Keratinocyte (primary cell): Measurements from ENCODE around the gene DSCAM. TPM values are rescaled to one million over a fixed set of nuclear protein-coding genes. Genes with fewer than 3 reads are reported as not detected.

Experiments
- DNase-seq: peaks from one replicate; pipeline ENCODE4 v3.0.0-alpha.2; 2011; ENCODE audit warnings: low read depth, missing footprints, low spot score
- FAIRE-seq: peaks from 2 replicates; lab custom pipeline; 2011; peaks lifted over from hg19 to GRCh38; lab: Jason Lieb, UNC
- H2AFZ ChIP-seq: 2 replicates; pipeline ENCODE4 v1.6.0; 2012; ENCODE audit warnings: low read length, control low read depth, inconsistent platforms; ENCODE audit not compliant: control insufficient read depth
- H3K27ac ChIP-seq: 2 replicates; pipeline ENCODE4 v1.5.1; 2011; ENCODE audit warnings: low read length; ENCODE audit not compliant: control insufficient read depth, insufficient read depth
- H3K27me3 ChIP-seq: 3 replicates; pipeline ENCODE4 v1.6.0; 2011; ENCODE audit warnings: low read length; ENCODE audit not compliant: control insufficient read depth, insufficient read depth; ENCODE audit errors: extremely low read depth
- H3K36me3 ChIP-seq, 2 experiments: 2 replicates in 1 of 2; 3 replicates in 1 of 2; pipeline ENCODE4 v1.5.1; 2011; ENCODE audit warnings: low read length in 2 of 2, mild to moderate bottlenecking in 1 of 2; ENCODE audit not compliant: control insufficient read depth in 2 of 2, insufficient read depth in 2 of 2; ENCODE audit errors: extremely low read depth in 1 of 2
- H3K4me1 ChIP-seq: 3 replicates; pipeline ENCODE4 v1.5.1; 2011; ENCODE audit warnings: low read length; ENCODE audit not compliant: control insufficient read depth, insufficient read depth; ENCODE audit errors: extremely low read depth
- H3K4me2 ChIP-seq: 3 replicates; pipeline ENCODE4 v1.6.0; 2011; ENCODE audit warnings: low read depth, low read length; ENCODE audit not compliant: control insufficient read depth, insufficient read depth; ENCODE audit errors: extremely low read depth
- H3K4me3 ChIP-seq, 3 experiments: fragments of 200-600 bp in 1 of 3; sonication (generic) in 1 of 3; 2 replicates in 2 of 3; 3 replicates in 1 of 3; pipeline ENCODE4 v1.5.1; 2011 to 2016; ENCODE audit warnings: low read length in 3 of 3, mild to moderate bottlenecking in 3 of 3, control low read depth in 2 of 3, inconsistent platforms in 1 of 3, low read depth in 1 of 3, mixed read lengths in 1 of 3, mixed run types in 1 of 3, moderate library complexity in 1 of 3; ENCODE audit not compliant: control insufficient read depth in 2 of 3, insufficient read depth in 2 of 3; ENCODE audit errors: extremely low read depth in 1 of 3
- H3K79me2 ChIP-seq: 2 replicates; pipeline ENCODE4 v1.6.0; 2012; ENCODE audit warnings: low read length; ENCODE audit not compliant: control insufficient read depth, insufficient read depth
- H3K9ac ChIP-seq: 3 replicates; pipeline ENCODE4 v1.6.0; 2011; ENCODE audit warnings: low read length; ENCODE audit not compliant: control insufficient read depth, insufficient read depth; ENCODE audit errors: extremely low read depth
- H3K9me1 ChIP-seq: 3 replicates; pipeline ENCODE4 v1.6.0; 2011; ENCODE audit warnings: low read length; ENCODE audit not compliant: control insufficient read depth, insufficient read depth; ENCODE audit errors: extremely low read depth
- H3K9me3 ChIP-seq: 2 replicates; pipeline ENCODE4 v1.5.1; 2012; ENCODE audit warnings: low read depth, low read length; ENCODE audit not compliant: control insufficient read depth
- H4K20me1 ChIP-seq: 3 replicates; pipeline ENCODE4 v1.6.0; 2011; ENCODE audit warnings: low read length; ENCODE audit not compliant: control insufficient read depth, insufficient read depth; ENCODE audit errors: extremely low read depth
- EZH2 ChIP-seq: IDR thresholded peaks from one replicate; pipeline ENCODE4 v1.6.1; 2012; ENCODE audit warnings: inconsistent platforms, mild to moderate bottlenecking, low read length, moderate library complexity
- dilution Hi-C: fragments of 300-500 bp; cut with MboI; formaldehyde crosslinking; loops from one replicate; pipeline ENCODE4 v1.7.0; 2020; ENCODE audit warnings: low sequenced_read_pairs; ENCODE audit not compliant: extremely low pct_ligation_motif_present
- polyA plus RNA-seq, 5 experiments: library from polyadenylated mRNA; depleted of rRNA in 3 of 5; stranded (reverse) in 3 of 5; stranded (forward) in 1 of 5; unstranded in 1 of 5; fragments of >200 nt; gene quantifications; 1 replicate in 1 of 5; 2 replicates in 3 of 5; 3 replicates in 1 of 5; pipeline versions ENCODE4 v1.2.1 to v1.2.3, GENCODE V29; 2011 to 2012; ENCODE audit warnings: missing spikeins in 2 of 5, low read depth in 1 of 5, low replicate concordance in 1 of 5
- TF ChIP-seq, protein P1 (sequence below), 3 experiments: IDR thresholded peaks in 1 of 3; conservative IDR thresholded peaks in 1 of 3; optimal IDR thresholded peaks in 1 of 3; 2 replicates in 2 of 3; 3 replicates in 1 of 3; pipeline versions ENCODE3 to v1.5.1; 2011; ENCODE audit warnings: low read length in 3 of 3, mild to moderate bottlenecking in 3 of 3, moderate library complexity in 2 of 3, control low read depth in 1 of 3, inconsistent platforms in 1 of 3; ENCODE audit not compliant: insufficient read depth in 2 of 3; ENCODE audit errors: extremely low read depth in 1 of 3

Gene DSCAM
- polyA plus RNA-seq, 1 donor (not counting 4 experiments of a cell fraction or from before 2014, with no cell fraction given), result 2.1 TPM

DNA sequence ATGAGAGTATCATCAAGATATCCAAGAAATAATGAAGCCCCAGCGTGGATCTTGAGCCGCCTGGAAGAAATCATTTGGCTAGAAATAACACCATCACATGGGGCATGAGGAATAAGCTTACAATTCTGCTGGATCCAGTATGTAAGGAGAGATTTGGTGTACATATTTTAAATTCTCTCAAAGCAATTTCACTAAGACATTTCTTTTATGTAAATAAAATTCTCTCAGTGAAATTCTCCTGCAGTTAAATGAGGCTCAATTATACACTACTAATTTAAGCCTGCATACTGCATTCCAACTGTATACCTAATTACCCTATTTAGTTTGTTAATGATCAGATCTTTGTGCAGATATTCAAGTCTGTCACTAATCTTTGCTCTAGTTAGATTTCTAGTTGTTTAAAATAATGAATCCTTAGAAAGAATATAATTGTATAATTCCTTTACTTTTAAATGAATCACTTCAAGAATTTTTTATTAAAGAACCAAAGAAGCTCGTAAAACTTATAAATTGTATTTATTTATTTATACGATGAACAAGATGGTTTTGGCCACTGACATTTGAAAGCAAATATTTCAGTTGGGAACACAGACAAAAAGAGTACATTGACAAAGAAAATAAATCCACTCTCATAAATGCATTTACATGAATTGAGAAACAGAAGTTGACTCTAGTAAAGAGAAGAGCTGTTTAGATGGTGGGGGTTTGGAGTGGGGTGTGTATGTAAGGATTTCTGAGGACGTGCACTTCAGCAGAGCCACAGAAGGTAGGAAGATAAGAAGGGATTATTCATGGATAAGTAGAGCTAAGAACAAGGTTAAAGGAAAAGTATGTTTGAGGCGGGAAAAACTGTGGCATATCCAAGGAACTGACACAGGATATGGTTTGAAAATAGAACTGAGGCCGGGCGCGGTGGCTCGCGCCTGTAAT, 466.8 kb downstream of the DSCAM start:
- no peaks in the 10 kb centered on the region for H3K27me3 ChIP-seq
- dilution Hi-C loops, result no loop called here
- no peaks in the 10 kb centered on the region for H4K20me1 ChIP-seq
- DNase-seq (no peak), FAIRE-seq (no peak)
- H3K36me3 ChIP-seq, result no peaks in the 10 kb centered on the region
- no peaks in the 10 kb centered on the region for H3K4me1 ChIP-seq
- H3K4me2 ChIP-seq, result no peak overlapping the region
- no peaks in the 10 kb centered on the region for H3K9me1 ChIP-seq
- no peak overlapping the region for H3K9ac ChIP-seq
- H3K79me2 ChIP-seq, result no peaks in the 10 kb centered on the region
- H3K27ac ChIP-seq, result no peak overlapping the region
- H3K4me3 ChIP-seq, result no peak overlapping the region
- TF ChIP-seq, protein P1, sequence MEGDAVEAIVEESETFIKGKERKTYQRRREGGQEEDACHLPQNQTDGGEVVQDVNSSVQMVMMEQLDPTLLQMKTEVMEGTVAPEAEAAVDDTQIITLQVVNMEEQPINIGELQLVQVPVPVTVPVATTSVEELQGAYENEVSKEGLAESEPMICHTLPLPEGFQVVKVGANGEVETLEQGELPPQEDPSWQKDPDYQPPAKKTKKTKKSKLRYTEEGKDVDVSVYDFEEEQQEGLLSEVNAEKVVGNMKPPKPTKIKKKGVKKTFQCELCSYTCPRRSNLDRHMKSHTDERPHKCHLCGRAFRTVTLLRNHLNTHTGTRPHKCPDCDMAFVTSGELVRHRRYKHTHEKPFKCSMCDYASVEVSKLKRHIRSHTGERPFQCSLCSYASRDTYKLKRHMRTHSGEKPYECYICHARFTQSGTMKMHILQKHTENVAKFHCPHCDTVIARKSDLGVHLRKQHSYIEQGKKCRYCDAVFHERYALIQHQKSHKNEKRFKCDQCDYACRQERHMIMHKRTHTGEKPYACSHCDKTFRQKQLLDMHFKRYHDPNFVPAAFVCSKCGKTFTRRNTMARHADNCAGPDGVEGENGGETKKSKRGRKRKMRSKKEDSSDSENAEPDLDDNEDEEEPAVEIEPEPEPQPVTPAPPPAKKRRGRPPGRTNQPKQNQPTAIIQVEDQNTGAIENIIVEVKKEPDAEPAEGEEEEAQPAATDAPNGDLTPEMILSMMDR (optimal IDR thresholded peaks at IDR 0.05 in 1 of 3, IDR thresholded peaks at IDR 0.05 in 1 of 3, conservative IDR thresholded peaks at IDR 0.05 in 1 of 3; ENCODE audit: extremely low read depth in 1 of 3, insufficient read depth in 2 of 3, low read length in 3 of 3), result no peak
- no peak for TF ChIP-seq EZH2
- H3K9me3 ChIP-seq, result no peaks in the 10 kb centered on the region
- no peak overlapping the region for H2AFZ ChIP-seq

DNA sequence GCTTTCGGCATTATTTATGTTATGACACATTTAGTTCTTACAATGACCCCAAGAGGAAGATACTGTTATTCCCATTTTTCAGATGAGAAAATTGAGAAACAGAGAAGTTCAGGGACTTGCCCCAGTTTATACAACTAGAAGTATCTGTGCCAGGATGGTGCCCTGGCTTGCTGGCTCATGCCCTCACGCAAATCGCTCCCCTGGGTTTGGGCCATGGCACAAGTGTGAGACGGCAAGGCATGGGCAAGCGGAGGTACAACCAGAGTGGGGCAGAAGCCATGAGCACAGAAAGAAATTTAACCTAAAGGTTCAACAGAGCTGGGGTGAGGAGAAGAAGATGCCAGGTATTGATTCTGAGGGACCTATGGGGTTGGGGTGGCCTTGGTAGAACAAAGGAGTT, 469.8 kb downstream of the DSCAM start:
- Histone ChIP-seq H2AFZ (no peak overlapping the region), H4K20me1 (no peaks in the 10 kb centered on the region), H3K4me3 (no peak overlapping the region), H3K36me3 (no peaks in the 10 kb centered on the region), H3K27me3 (no peaks in the 10 kb centered on the region), H3K9ac (no peak overlapping the region), H3K9me3 (no peaks in the 10 kb centered on the region), H3K4me1 (no peaks in the 10 kb centered on the region), H3K79me2 (no peaks in the 10 kb centered on the region), H3K9me1 (no peaks in the 10 kb centered on the region), H3K4me2 (no peak overlapping the region), H3K27ac (no peak overlapping the region)
- dilution Hi-C loops, result no loop called here
- DNase-seq (no peak), FAIRE-seq (no peak)
- TF ChIP-seq EZH2, result no peak
- TF ChIP-seq, protein P1 (optimal IDR thresholded peaks at IDR 0.05 in 1 of 3, IDR thresholded peaks at IDR 0.05 in 1 of 3, conservative IDR thresholded peaks at IDR 0.05 in 1 of 3; ENCODE audit: extremely low read depth in 1 of 3, insufficient read depth in 2 of 3, low read length in 3 of 3), result no peak
